NCI-H128 (cell line): Measurements from ENCODE around the gene RXRA.

Experiments used
- DNase-seq: peaks from one replicate; lab custom pipeline; 2025; ENCODE audit not compliant: unreplicated experiment; lab: John Stamatoyannopoulos, UW

The RXRA gene

GRCh38 chr9:134325813-134326723 is at the start of gene RXRA:
Gene RXRA, plus strand, starts transcription at chr9:134326455. Its CDS starts 177 bp downstream, at chr9:134326632.
- peak; percentile 46 for DNase-seq

DNA sequence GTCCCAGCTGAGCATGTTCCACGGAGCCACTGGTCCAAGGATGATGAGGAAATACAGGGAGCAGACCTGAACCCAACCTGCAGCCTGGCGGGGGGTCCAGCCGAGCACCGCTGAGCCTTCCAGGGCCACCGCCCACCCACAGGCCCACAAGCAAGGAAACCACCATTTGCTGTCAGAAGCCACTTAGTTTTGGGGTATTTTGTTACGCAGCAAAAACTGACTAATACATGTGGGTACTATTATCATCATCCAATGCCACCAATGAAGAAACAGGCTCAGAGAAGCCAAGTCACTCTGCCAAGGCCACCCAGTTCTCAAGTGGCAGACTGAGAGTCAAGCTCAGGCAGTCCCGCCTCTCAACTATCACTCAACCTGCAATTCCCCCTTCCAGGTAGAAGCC is 48.0 kb upstream of the RXRA start:
- no peak for DNase-seq

DNA sequence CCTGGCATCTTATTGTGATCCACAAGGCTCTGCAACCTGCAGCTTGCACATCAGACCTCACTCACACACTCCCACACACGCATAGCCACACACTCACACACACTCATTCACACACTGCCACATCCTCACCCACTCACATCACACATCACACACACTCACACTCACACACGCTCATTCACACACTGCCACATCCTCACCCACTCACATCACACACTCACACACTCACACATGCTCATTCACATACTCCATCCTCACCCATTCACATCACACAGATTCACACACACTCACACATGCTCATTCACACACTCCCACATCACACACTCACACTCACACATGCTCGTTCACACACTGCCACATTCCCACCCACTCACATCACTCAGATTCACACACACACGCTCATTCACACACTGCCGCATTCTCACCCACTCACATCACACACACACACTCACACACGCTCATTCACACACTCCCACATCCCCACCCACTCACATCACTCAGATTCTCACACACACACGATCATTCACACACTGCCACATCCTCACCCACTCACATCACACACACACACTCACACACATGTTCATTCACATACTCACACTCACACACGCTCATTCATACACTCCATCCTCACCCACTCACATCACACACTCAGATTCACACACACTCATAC is 47.1 kb upstream of the RXRA start:
- DNase-seq, result no peak

DNA sequence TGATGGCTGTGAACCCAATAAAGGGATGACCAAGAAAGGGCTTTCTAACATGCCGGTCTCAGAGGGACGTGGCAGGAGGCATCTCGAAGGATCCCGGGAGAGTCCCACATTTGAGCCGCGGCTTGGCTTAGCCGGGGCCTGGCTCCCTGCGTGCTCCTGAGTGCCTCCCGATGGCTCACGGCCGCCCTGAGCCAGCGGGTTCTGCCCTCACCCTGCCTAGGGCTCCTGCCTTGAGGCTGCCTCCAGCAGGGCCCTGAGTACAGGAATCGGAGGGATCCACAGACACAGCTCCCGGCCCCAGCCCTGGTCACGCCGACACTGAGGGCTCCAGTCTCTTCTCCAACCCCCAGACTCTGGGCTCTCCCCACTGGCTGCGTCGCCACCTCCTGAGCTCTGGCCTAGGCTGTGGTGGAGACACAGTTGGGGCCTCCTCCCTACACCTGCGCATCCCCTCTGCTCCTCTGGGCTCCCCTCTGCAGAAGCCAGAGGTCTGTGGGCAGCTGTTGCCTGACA is 44.1 kb upstream of the RXRA start:
- DNase-seq, result no peak

- DNase-seq, result no peak
Measured at GRCh38 chr9:134283111-134283515, 43.1 kb upstream of the RXRA start.

DNA sequence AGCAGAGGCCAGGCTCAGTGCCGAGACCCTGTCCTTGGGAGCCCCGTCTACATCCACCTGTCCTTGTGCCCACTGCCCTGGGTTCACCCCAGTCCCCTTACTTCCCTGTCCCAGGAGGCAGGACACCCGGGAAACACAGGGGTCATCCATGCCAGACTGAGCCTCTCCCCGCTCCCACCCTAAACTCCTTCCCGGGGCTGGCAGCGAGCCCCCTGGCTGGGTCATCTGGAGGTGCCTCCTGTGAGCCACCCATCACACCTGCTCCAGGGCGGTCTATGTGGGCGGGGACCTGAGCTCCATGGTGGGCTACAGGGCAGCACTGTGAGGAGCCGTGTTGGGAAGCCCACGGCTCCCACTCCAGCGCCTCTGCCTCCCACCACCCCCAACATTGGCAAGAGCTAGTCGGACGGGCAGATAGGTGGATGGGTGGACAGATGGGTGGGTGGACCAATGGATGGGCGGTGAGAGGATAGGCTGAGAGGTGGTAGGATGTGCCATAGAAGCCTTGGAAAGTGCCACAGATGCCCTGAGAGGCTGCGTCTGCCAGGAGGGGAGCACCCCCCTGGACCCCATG is 42.5 kb upstream of the RXRA start:
- no peak for DNase-seq

GRCh38 chr9:134284273-134284672 is 42.0 kb upstream of the RXRA start:
- no peak for DNase-seq

- DNase-seq, result no peak
Measured at GRCh38 chr9:134284741-134285140, 41.5 kb upstream of the RXRA start.

DNA sequence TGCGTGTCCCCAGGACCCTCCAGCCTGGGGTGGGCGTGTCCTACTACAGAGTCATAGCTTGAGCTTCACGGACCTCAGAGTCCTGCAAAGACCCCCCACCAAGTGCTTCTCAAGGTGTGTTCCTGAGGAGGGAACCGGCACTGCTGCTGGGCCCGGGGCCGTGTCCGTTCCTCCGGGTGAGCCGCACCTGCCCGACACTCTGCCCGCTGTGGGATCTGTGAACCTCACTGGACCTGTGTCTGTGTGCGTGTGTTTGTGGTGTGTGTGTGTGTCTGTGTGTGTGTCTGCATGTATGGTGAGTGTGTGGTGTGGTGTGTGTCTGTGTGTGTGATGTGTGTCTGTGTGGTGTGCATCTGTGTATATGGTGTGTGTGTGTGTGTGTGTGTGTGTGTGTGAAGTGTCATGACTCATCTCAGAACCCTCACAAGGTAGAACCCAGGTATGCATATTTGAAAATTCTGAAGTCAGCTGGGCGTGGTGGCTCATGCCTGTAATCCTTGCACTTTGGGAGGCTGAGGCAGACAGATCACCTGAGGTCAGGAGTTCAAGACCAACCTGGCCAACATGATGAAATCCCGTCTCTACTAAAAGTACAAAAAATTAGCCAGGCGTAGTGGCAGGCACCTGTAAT is 40.9 kb upstream of the RXRA start:
- no peak for DNase-seq

DNA sequence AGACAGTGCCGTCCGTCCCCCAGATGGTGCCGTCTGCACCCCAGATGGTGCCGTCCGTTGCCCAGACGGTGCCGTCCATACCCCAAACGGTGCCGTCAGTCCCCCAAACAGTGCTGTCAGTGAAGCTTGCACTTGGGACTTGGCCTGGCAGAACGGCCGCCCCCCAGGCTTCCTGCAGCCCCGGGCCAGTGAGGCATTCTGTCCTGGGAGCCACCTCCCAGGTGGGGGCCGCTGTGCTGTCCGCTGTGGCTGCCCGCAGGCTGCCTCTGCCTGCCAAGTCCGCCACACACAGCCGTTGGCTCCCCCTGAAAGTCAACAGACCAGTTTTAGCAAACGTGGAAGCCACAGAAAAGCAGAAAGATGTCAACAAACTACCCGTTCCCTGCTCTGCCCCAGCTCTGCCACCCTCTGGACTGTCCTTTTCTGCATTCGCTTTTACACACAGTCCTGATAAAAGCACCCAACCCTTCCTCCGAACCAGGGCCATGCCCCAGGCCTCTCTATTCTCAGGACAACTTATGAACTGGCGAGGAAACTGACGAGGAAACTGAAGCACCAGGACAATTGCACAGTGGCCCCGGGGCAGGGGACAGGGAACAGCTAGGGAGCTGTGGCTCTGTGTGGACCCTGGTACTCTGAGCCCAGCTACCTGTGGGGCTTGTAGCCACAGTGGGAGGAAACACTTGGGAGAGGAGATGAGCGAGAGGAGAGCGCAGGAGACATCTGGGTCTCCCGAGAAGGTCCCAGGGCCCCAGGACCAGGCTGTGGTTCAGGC is 39.6 kb upstream of the RXRA start:
- DNase-seq, result no peak

DNA sequence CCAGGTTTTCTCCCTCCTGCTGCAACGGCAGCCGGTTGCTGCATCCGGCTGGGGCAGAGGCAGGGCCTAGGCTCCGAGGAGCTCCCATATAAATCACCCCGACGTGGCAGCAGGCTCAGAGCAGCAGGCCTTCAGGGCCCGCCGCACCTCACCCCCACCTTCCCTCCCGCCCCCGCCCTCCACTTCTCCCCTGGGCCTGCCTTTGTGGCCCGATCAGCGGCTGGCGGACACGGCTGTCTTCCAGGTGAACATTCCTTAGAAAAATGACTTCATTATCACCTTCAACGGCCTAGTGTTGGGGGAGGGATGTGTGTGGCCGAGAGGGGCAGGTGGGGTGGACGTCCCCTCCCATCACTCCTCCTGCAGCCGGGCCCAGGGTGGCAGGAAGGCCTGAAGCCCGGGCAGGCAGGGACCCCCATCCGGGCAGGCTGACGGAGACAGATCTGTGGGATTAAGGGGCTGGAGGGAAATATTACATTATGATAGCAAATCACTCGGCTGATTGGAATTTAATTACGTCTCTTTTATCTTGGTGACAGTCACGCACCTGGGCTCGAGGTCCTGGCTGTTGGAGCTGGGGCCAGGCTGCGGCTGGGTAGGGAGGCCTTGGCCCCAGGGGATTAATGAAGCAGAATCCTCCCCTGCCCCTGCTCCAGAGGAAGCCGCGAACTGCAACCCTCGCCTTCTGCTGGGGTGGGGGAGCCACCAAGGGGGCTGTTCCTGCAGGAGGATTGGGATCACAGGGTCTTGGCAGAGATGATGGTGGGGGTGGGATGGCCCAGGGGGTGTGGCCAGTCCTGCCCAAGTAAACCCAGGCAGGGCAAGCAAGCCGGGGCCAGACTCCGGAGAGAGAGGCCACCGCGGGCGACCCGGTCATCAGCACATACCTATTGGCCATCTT is 38.4 kb upstream of the RXRA start:
- DNase-seq, result no peak

- DNase-seq, result no peak
Measured at GRCh38 chr9:134288746-134289145, 37.5 kb upstream of the RXRA start.

GRCh38 chr9:134289241-134289875 is 36.9 kb upstream of the RXRA start:
- DNase-seq, result no peak

- DNase-seq, result no peak
Measured at GRCh38 chr9:134290603-134291451, 35.4 kb upstream of the RXRA start.

- DNase-seq, result no peak
Measured at GRCh38 chr9:134291452-134291881, 34.8 kb upstream of the RXRA start.

GRCh38 chr9:134291961-134292871 is 34.0 kb upstream of the RXRA start:
- DNase-seq, result no peak

DNA sequence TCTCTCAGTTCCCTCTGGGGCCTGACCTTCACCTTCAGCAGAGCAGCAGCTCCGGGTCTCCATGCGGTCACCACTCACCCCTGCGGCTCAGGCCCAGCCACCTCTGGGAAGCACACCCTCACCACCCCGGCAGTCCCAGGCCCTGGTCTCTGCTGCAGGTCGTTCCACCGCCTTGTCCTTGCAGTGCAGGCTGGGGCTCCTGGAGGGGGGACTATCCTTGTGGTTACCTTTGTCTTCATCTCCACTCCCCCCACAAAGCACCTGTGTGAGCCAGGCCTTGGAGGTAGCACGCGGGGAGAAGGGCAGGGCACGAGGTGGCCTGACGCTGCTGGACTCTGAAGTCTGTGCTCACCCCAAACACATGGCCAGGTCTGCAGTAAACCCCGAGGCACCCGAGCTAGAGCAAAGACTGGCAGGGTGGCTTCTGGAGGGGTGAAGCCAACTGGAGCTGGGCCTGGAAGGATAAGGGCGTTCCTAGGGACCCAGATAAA is 33.2 kb upstream of the RXRA start:
- no peak for DNase-seq
